Fibroblast of lung (primary cell): ENCODE results near the gene PLPP1. TPM values are rescaled to one million over a fixed set of nuclear protein-coding genes. Genes with fewer than 3 reads are reported as not detected.

Experiments
- DNase-seq, 2 donors: peaks; one replicate each; pipeline versions ENCODE4 v3.0.0 to v3.0.0-alpha.2; 2010; ENCODE audit warnings: low read depth in 2 of 2
- H2AFZ ChIP-seq: 2 replicates; pipeline ENCODE4 v1.5.1; 2012; ENCODE audit warnings: low read length, control low read depth, inconsistent platforms
- H3K27ac ChIP-seq: 2 replicates; pipeline ENCODE4 v1.5.1; 2011; ENCODE audit warnings: low read length, control low read depth; ENCODE audit not compliant: insufficient read depth
- H3K27me3 ChIP-seq: 2 replicates; pipeline ENCODE4 v1.5.1; 2011; ENCODE audit warnings: mild to moderate bottlenecking, low read length; ENCODE audit not compliant: control insufficient read depth, insufficient read depth
- H3K36me3 ChIP-seq: 2 replicates; pipeline ENCODE4 v1.5.1; 2011; ENCODE audit warnings: low read length; ENCODE audit not compliant: control insufficient read depth, insufficient read depth
- H3K4me1 ChIP-seq: 2 replicates; pipeline ENCODE4 v1.5.1; 2011; ENCODE audit warnings: low read length; ENCODE audit not compliant: control insufficient read depth, insufficient read depth; ENCODE audit errors: extremely low read depth
- H3K4me2 ChIP-seq: 2 replicates; pipeline ENCODE4 v1.5.1; 2011; ENCODE audit warnings: low read length, control low read depth; ENCODE audit not compliant: insufficient read depth; ENCODE audit errors: extremely low read depth
- H3K4me3 ChIP-seq, 4 experiments: fragments of 200-600 bp in 1 of 4; sonication (generic) in 1 of 4; replicated peaks in 1 of 4; 2 replicates each; pipeline ENCODE4 v1.5.1; 2011 to 2016; ENCODE audit warnings: low read length in 4 of 4, low read depth in 3 of 4, mild to moderate bottlenecking in 3 of 4, control low read depth in 2 of 4, inconsistent platforms in 1 of 4, mixed read lengths in 1 of 4; ENCODE audit not compliant: insufficient read depth in 1 of 4; ENCODE audit errors: control extremely low read depth in 1 of 4
- H3K79me2 ChIP-seq: 2 replicates; pipeline ENCODE4 v1.5.1; 2012; ENCODE audit warnings: mild to moderate bottlenecking, low read length, inconsistent platforms; ENCODE audit not compliant: control insufficient read depth, insufficient read depth
- H3K9ac ChIP-seq: 2 replicates; pipeline ENCODE4 v1.5.1; 2011; ENCODE audit warnings: mild to moderate bottlenecking, low read length, control low read depth; ENCODE audit not compliant: insufficient read depth
- H3K9me3 ChIP-seq: 2 replicates; pipeline ENCODE4 v1.5.1; 2012; ENCODE audit warnings: low read depth, low read length; ENCODE audit not compliant: control insufficient read depth, insufficient read depth
- H4K20me1 ChIP-seq: 2 replicates; pipeline ENCODE4 v1.5.1; 2011; ENCODE audit warnings: low read length; ENCODE audit not compliant: control insufficient read depth, insufficient read depth; ENCODE audit errors: extremely low read depth
- CTCF ChIP-seq, 2 donors: IDR thresholded peaks in 1 of 2; conservative IDR thresholded peaks in 1 of 2; 1 replicate in 1 of 2; 2 replicates in 1 of 2; pipeline ENCODE4 v1.5.1; 2011 to 2012; ENCODE audit warnings: low read length in 2 of 2, control low read depth in 1 of 2, inconsistent platforms in 1 of 2, low read depth in 1 of 2, mild to moderate bottlenecking in 1 of 2
- EZH2 ChIP-seq: IDR thresholded peaks from 2 replicates; pipeline ENCODE4 v1.5.1; 2012; ENCODE audit warnings: low read length, control low read depth, mild to moderate bottlenecking; ENCODE audit errors: missing control alignments
- polyA plus RNA-seq, 2 donors: library from polyadenylated mRNA; depleted of rRNA in 1 of 2; stranded (reverse) in 1 of 2; unstranded in 1 of 2; fragments of >200 nt; gene quantifications; 2 replicates each; pipeline ENCODE4 v1.2.1, GENCODE V29; 2011 to 2012; ENCODE audit warnings: missing spikeins in 1 of 2
- total RNA-seq: library from RNA; depleted of rRNA; stranded (reverse); fragments of >200 nt; gene quantifications from 2 replicates; pipeline ENCODE4 v1.2.1, GENCODE V29; 2014

PLPP1 gene
- total and polyA plus RNA-seq, 2 donors (not counting 1 experiment from before 2014, with no cell fraction given): 73.5 to 76.8 TPM

- Histone ChIP-seq H3K4me1 (no peaks in the 10 kb centered on the region), H3K4me3 (no peak overlapping the region), H3K4me2 (no peak overlapping the region), H3K9ac (no peak overlapping the region), H3K79me2 (no peaks in the 10 kb centered on the region), H3K9me3 (no peaks in the 10 kb centered on the region), H2AFZ (no peak overlapping the region), H4K20me1 (no peaks in the 10 kb centered on the region), H3K27me3 (no peaks in the 10 kb centered on the region), H3K36me3 (no peaks in the 10 kb centered on the region), H3K27ac (no peak overlapping the region)
- TF ChIP-seq CTCF (conservative IDR thresholded peaks at IDR 0.05 in 1 of 2, IDR thresholded peaks at IDR 0.05 in 1 of 2; ENCODE audit: low read depth in 1 of 2, low read length in 2 of 2): no peak
- no peak for TF ChIP-seq EZH2
- no peak for DNase-seq
These were observed 12.2 kb upstream of the PLPP1 start for GRCh38 chr5:55546947-55547346.

- TF ChIP-seq CTCF (conservative IDR thresholded peaks at IDR 0.05 in 1 of 2, IDR thresholded peaks at IDR 0.05 in 1 of 2; ENCODE audit: low read depth in 1 of 2, low read length in 2 of 2) (no peak), EZH2 (no peak)
- H4K20me1 ChIP-seq: no peaks in the 10 kb centered on the region
- H3K79me2 ChIP-seq: no peaks in the 10 kb centered on the region
- H3K4me1 ChIP-seq: no peaks in the 10 kb centered on the region
- DNase-seq: peak in 1 of 2 donors; percentile 27
- no peak overlapping the region for H3K4me2 ChIP-seq
- H3K36me3 ChIP-seq: no peaks in the 10 kb centered on the region
- H3K4me3 ChIP-seq: no peak overlapping the region
- H3K9me3 ChIP-seq: no peaks in the 10 kb centered on the region
- no peak overlapping the region for H3K27ac ChIP-seq
- no peak overlapping the region for H2AFZ ChIP-seq
- no peaks in the 10 kb centered on the region for H3K27me3 ChIP-seq
- H3K9ac ChIP-seq: no peak overlapping the region
These were observed 9.6 kb upstream of the PLPP1 start for GRCh38 chr5:55544341-55544740.

GRCh38 chr5:55541056-55541635 is 6.4 kb upstream of the PLPP1 start:
- Histone ChIP-seq H3K9ac (no peak overlapping the region), H3K4me3 (no peak overlapping the region), H3K27me3 (no peaks in the 10 kb centered on the region), H3K27ac (no peak overlapping the region), H4K20me1 (no peaks in the 10 kb centered on the region), H3K36me3 (no peaks in the 10 kb centered on the region), H2AFZ (no peak overlapping the region), H3K4me2 (no peak overlapping the region), H3K79me2 (no peaks in the 10 kb centered on the region), H3K9me3 (no peaks in the 10 kb centered on the region), H3K4me1 (no peaks in the 10 kb centered on the region)
- DNase-seq: no peak
- TF ChIP-seq EZH2: no peak
- no peak for TF ChIP-seq CTCF (conservative IDR thresholded peaks at IDR 0.05 in 1 of 2, IDR thresholded peaks at IDR 0.05 in 1 of 2; ENCODE audit: low read depth in 1 of 2, low read length in 2 of 2)
